ENCODE data around the gene SNRNP48.

Gene SNRNP48

GRCh38 chr6:7550433-7550801 is 39.6 kb upstream of the SNRNP48 start:
- DNase-seq = no peak
- Mint-ChIP-seq H3K36me3 (no peaks in the 10 kb centered on the region), H3K27ac (no peak overlapping the region), H3K4me1 (no peaks in the 10 kb centered on the region), H3K9me3 (no peaks in the 10 kb centered on the region), H3K27me3 (peaks cover 69% of the 10 kb centered on the region), H3K4me3 (no peak overlapping the region)
- CTCF ChIA-PET = no interaction called here

GRCh38 chr6:7554533-7555275 is 35.3 kb upstream of the SNRNP48 start:
- H3K9me3 Mint-ChIP-seq = no peaks in the 10 kb centered on the region

GRCh38 chr6:7555671-7556070 is 34.3 kb upstream of the SNRNP48 start:
- CTCF ChIA-PET = no interaction called here
- no peaks in the 10 kb centered on the region for H3K36me3 Mint-ChIP-seq
- DNase-seq = no peak
- peaks cover 45% of the 10 kb centered on the region for H3K27me3 Mint-ChIP-seq
- no peaks in the 10 kb centered on the region for H3K9me3 Mint-ChIP-seq
- no peak overlapping the region for H3K27ac Mint-ChIP-seq
- H3K4me3 Mint-ChIP-seq = no peak overlapping the region
- H3K4me1 Mint-ChIP-seq = no peaks in the 10 kb centered on the region

More at GRCh38 chr6:7554533-7555275, 35.3 kb upstream of the SNRNP48 start:
- H3K4me3 Mint-ChIP-seq = no peak overlapping the region
- H3K27me3 Mint-ChIP-seq = peaks cover 50% of the 10 kb centered on the region
- no peaks in the 10 kb centered on the region for H3K36me3 Mint-ChIP-seq
- H3K27ac Mint-ChIP-seq = no peak overlapping the region
- DNase-seq = no peak
- no peaks in the 10 kb centered on the region for H3K4me1 Mint-ChIP-seq
- CTCF ChIA-PET = no interaction called here

GRCh38 chr6:7556394-7557106 is 33.4 kb upstream of the SNRNP48 start:
- CTCF ChIA-PET = no interaction called here
- no peaks in the 10 kb centered on the region for H3K4me1 Mint-ChIP-seq
- H3K27ac Mint-ChIP-seq = no peak overlapping the region
- H3K9me3 Mint-ChIP-seq = no peaks in the 10 kb centered on the region
- no peaks in the 10 kb centered on the region for H3K36me3 Mint-ChIP-seq
- no peak overlapping the region for H3K4me3 Mint-ChIP-seq
- no peak for DNase-seq
- peaks cover 45% of the 10 kb centered on the region for H3K27me3 Mint-ChIP-seq

GRCh38 chr6:7557652-7558051 is 32.3 kb upstream of the SNRNP48 start:
- Mint-ChIP-seq H3K27me3 (peaks cover 48% of the 10 kb centered on the region), H3K36me3 (no peaks in the 10 kb centered on the region)

GRCh38 chr6:7558781-7559180 is 31.2 kb upstream of the SNRNP48 start:
- Mint-ChIP-seq H3K9me3 (no peaks in the 10 kb centered on the region), H3K27me3 (peaks cover 40% of the 10 kb centered on the region), H3K36me3 (no peaks in the 10 kb centered on the region), H3K4me3 (no peak overlapping the region), H3K27ac (no peak overlapping the region), H3K4me1 (no peaks in the 10 kb centered on the region)
- DNase-seq = no peak
- CTCF ChIA-PET = no interaction called here

More at GRCh38 chr6:7557652-7558051, 32.3 kb upstream of the SNRNP48 start:
- H3K27ac Mint-ChIP-seq = no peak overlapping the region
- no peak for DNase-seq
- no peak overlapping the region for H3K4me3 Mint-ChIP-seq
- H3K4me1 Mint-ChIP-seq = no peaks in the 10 kb centered on the region
- no peaks in the 10 kb centered on the region for H3K9me3 Mint-ChIP-seq
- CTCF ChIA-PET = no interaction called here

GRCh38 chr6:7559196-7559595 is 30.8 kb upstream of the SNRNP48 start:
- no peak overlapping the region for H3K4me3 Mint-ChIP-seq

GRCh38 chr6:7559651-7560385 is 30.2 kb upstream of the SNRNP48 start:
- Mint-ChIP-seq H3K27me3 (peaks cover 33% of the 10 kb centered on the region), H3K27ac (no peak overlapping the region), H3K4me1 (no peaks in the 10 kb centered on the region), H3K9me3 (no peaks in the 10 kb centered on the region), H3K4me3 (no peak overlapping the region), H3K36me3 (no peaks in the 10 kb centered on the region)
- no peak for DNase-seq
- CTCF ChIA-PET = no interaction called here

More at GRCh38 chr6:7559196-7559595, 30.8 kb upstream of the SNRNP48 start:
- DNase-seq = no peak
- Mint-ChIP-seq H3K27ac (no peak overlapping the region), H3K9me3 (no peaks in the 10 kb centered on the region), H3K27me3 (peaks cover 36% of the 10 kb centered on the region), H3K36me3 (no peaks in the 10 kb centered on the region), H3K4me1 (no peaks in the 10 kb centered on the region)
- CTCF ChIA-PET = no interaction called here

- DNase-seq = no peak
- H3K4me3 Mint-ChIP-seq = no peak overlapping the region
- no peak overlapping the region for H3K27ac Mint-ChIP-seq
- no peaks in the 10 kb centered on the region for H3K4me1 Mint-ChIP-seq
- CTCF ChIA-PET = no interaction called here
- H3K36me3 Mint-ChIP-seq = no peaks in the 10 kb centered on the region
- no peaks in the 10 kb centered on the region for H3K9me3 Mint-ChIP-seq
- H3K27me3 Mint-ChIP-seq = peaks cover 22% of the 10 kb centered on the region
These were observed 28.6 kb upstream of the SNRNP48 start for GRCh38 chr6:7561153-7561964.

GRCh38 chr6:7562769-7563168 is 27.2 kb upstream of the SNRNP48 start:
- DNase-seq = no peak
- H3K4me1 Mint-ChIP-seq = no peaks in the 10 kb centered on the region
- H3K36me3 Mint-ChIP-seq = no peaks in the 10 kb centered on the region
- no peak overlapping the region for H3K27ac Mint-ChIP-seq
- no peaks in the 10 kb centered on the region for H3K9me3 Mint-ChIP-seq
- CTCF ChIA-PET = no interaction called here
- H3K4me3 Mint-ChIP-seq = no peak overlapping the region
- H3K27me3 Mint-ChIP-seq = peaks cover 25% of the 10 kb centered on the region

- Mint-ChIP-seq H3K36me3 (no peaks in the 10 kb centered on the region), H3K9me3 (no peaks in the 10 kb centered on the region), H3K27ac (no peak overlapping the region), H3K4me3 (no peak overlapping the region), H3K4me1 (no peaks in the 10 kb centered on the region), H3K27me3 (peaks cover 26% of the 10 kb centered on the region)
- CTCF ChIA-PET = interaction anchor here (0.5 kb wide), 1 partner anchor 145 kb away, joined by 4 read pairs; no protein-coding TSS in a partner anchor
- DNase-seq = no peak
These were observed 23.9 kb upstream of the SNRNP48 start for GRCh38 chr6:7566107-7566506.

- no peak for DNase-seq
- Mint-ChIP-seq H3K4me3 (no peak overlapping the region), H3K36me3 (no peaks in the 10 kb centered on the region), H3K4me1 (no peaks in the 10 kb centered on the region), H3K27me3 (peaks cover 21% of the 10 kb centered on the region), H3K9me3 (no peaks in the 10 kb centered on the region), H3K27ac (no peak overlapping the region)
- CTCF ChIA-PET = no interaction called here
These were observed 23.3 kb upstream of the SNRNP48 start for GRCh38 chr6:7566617-7567173.

GRCh38 chr6:7568021-7568420 is 22.0 kb upstream of the SNRNP48 start:
- Mint-ChIP-seq H3K4me1 (no peaks in the 10 kb centered on the region), H3K27ac (no peak overlapping the region), H3K36me3 (no peaks in the 10 kb centered on the region), H3K9me3 (no peaks in the 10 kb centered on the region), H3K4me3 (no peak overlapping the region), H3K27me3 (peaks cover 19% of the 10 kb centered on the region)
- CTCF ChIA-PET = no interaction called here
- no peak for DNase-seq

- Mint-ChIP-seq H3K27ac (no peak overlapping the region), H3K4me1 (no peaks in the 10 kb centered on the region), H3K9me3 (no peaks in the 10 kb centered on the region), H3K36me3 (no peaks in the 10 kb centered on the region), H3K4me3 (no peak overlapping the region), H3K27me3 (peaks cover 25% of the 10 kb centered on the region)
- no peak for DNase-seq
- CTCF ChIA-PET = no interaction called here
These were observed 20.9 kb upstream of the SNRNP48 start for GRCh38 chr6:7569082-7569481.
